PFSK-1 (cell line): ENCODE measurements around the gene SSNA1.

Experiments used
- FOXP2 ChIP-seq: optimal IDR thresholded peaks from 2 replicates; pipeline ENCODE3; 2011; ENCODE audit warnings: borderline replicate concordance, control low read depth, inconsistent platforms; ENCODE audit not compliant: insufficient read depth; ENCODE audit errors: extremely low read length, extremely low read depth
- POLR2AphosphoS5 ChIP-seq: IDR thresholded peaks from 2 replicates; pipeline ENCODE4 v1.6.1; 2012; ENCODE audit warnings: low read depth, mild to moderate bottlenecking, control low read depth, low read length, moderate library complexity
- REST ChIP-seq, 2 experiments: IDR thresholded peaks; 2 replicates each; pipeline versions ENCODE4 v1.6.1 to v1.8.0; 2011 to 2012; ENCODE audit warnings: low read depth in 2 of 2, low read length in 2 of 2, control low read depth in 1 of 2, inconsistent platforms in 1 of 2, mild to moderate bottlenecking in 1 of 2, moderate library complexity in 1 of 2; ENCODE audit not compliant: insufficient read depth in 1 of 2
- SIN3A ChIP-seq: IDR thresholded peaks from 2 replicates; pipeline ENCODE4 v1.6.1; 2012; ENCODE audit warnings: mild to moderate bottlenecking, low read length, moderate library complexity, borderline replicate concordance; ENCODE audit not compliant: insufficient read depth
- TAF1 ChIP-seq: IDR thresholded peaks from 2 replicates; pipeline ENCODE4 v1.6.1; 2012; ENCODE audit warnings: low read length, control low read depth, borderline replicate concordance; ENCODE audit not compliant: insufficient read depth

Gene SSNA1

DNA sequence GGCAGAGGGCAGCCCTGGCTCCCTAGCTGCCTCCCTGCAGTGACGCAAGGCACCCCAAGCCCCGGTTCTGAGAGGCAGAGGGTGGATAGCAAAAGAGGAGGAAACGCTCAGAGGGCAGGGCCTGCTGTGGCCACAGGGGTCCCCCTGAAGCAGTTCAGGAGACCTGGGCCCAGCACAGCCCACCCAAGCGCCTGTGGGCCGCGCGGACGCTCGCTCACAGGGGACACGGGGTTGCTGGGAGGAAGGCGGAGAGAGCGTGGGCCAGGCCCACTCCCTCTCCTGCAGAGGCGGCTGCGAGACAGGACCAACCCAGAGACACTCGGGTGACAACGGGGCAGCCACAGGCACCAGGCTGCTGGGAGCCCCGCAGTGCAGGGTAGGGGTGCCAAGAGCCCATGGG, 8.7 kb upstream of the SSNA1 start:
- TF ChIP-seq FOXP2, result no peak
- TF ChIP-seq TAF1, result no peak
- no peak for TF ChIP-seq POLR2AphosphoS5
- no peak for TF ChIP-seq REST (IDR thresholded peaks at IDR 0.05; ENCODE audit: insufficient read depth in 1 of 2, low read depth in 2 of 2, low read length in 2 of 2)
- TF ChIP-seq SIN3A, result no peak

- no peak for TF ChIP-seq POLR2AphosphoS5
- TF ChIP-seq REST (IDR thresholded peaks at IDR 0.05; ENCODE audit: insufficient read depth in 1 of 2, low read depth in 2 of 2, low read length in 2 of 2), result no peak
- no peak for TF ChIP-seq FOXP2
- no peak for TF ChIP-seq TAF1
Measured at GRCh38 chr9:137180491-137180890, 8.0 kb upstream of the SSNA1 start.

- TF ChIP-seq FOXP2, result no peak
Measured at GRCh38 chr9:137181680-137182079, 6.8 kb upstream of the SSNA1 start.

DNA sequence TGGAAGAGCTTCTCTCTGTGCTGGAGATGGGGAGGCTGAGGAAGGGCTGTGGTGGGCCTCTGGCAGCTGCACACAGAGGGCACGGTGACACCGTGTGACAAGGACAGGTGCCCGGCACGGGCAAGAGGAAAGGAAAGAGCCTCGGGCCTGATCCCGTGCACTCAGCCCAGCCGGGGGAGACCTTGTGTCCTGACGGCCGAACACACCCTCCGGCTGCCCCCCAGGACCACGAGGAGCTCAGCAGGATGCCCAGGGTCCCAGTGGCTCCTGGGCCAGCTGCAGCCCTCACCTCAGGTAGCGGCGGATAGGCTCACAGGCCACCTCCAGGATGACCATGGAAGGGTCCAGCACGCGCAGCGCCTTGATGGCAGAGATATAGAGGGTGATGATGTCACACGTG, 5.6 kb upstream of the SSNA1 start:
- TF ChIP-seq FOXP2 (no peak), TAF1 (no peak), SIN3A (no peak), POLR2AphosphoS5 (no peak), REST (IDR thresholded peaks at IDR 0.05; ENCODE audit: insufficient read depth in 1 of 2, low read depth in 2 of 2, low read length in 2 of 2) (no peak)

- TF ChIP-seq SIN3A, result no peak
- TF ChIP-seq REST (IDR thresholded peaks at IDR 0.05; ENCODE audit: insufficient read depth in 1 of 2, low read depth in 2 of 2, low read length in 2 of 2), result no peak
- TF ChIP-seq TAF1, result no peak
- no peak for TF ChIP-seq FOXP2
- TF ChIP-seq POLR2AphosphoS5, result no peak
Measured at GRCh38 chr9:137183980-137184595, 4.4 kb upstream of the SSNA1 start.
